Tibial nerve (tissue), 4 donors: ENCODE data around the gene KANTR. TPM values are rescaled to one million over a fixed set of nuclear protein-coding genes. Genes with fewer than 3 reads are reported as not detected.

Experiments used
- DNase-seq, 2 donors: peaks; one replicate each; pipeline ENCODE4 v3.0.0-alpha.2; 2019; ENCODE audit warnings: low spot score in 2 of 2
- H3K27ac ChIP-seq, 4 donors: fragments of 200-600 bp; sonication (generic) in 3 of 4; one replicate each; pipeline ENCODE4 v1.5.1; 2017 to 2019; ENCODE audit warnings: mild to moderate bottlenecking in 1 of 4
- H3K27me3 ChIP-seq, 2 donors: fragments of 200-600 bp; sonication (generic) in 1 of 2; one replicate each; pipeline versions ENCODE4 v1.5.1 to v1.6.0; 2017 to 2019
- H3K36me3 ChIP-seq, 3 donors: fragments of 200-600 bp; sonication (generic); one replicate each; pipeline ENCODE4 v1.5.1; 2018 to 2019
- H3K4me1 ChIP-seq, 4 donors: fragments of 200-600 bp; sonication (generic) in 3 of 4; one replicate each; pipeline ENCODE4 v1.5.1; 2017 to 2019
- H3K4me3 ChIP-seq, 4 donors: fragments of 200-600 bp; sonication (generic) in 3 of 4; one replicate each; pipeline ENCODE4 v1.5.1; 2017 to 2019; ENCODE audit warnings: mild to moderate bottlenecking in 1 of 4, moderate library complexity in 1 of 4
- H3K9me3 ChIP-seq, 4 donors: fragments of 200-600 bp; sonication (generic) in 3 of 4; one replicate each; pipeline ENCODE4 v1.5.1; 2017 to 2019
- CTCF ChIP-seq, 5 experiments: fragments of 200-600 bp in 3 of 5; fragments of 450-650 bp in 2 of 5; sonication (generic) in 3 of 5; IDR thresholded peaks; one replicate each; pipeline ENCODE4 v1.5.1; 2016 to 2019; ENCODE audit warnings: antibody characterized with exemption in 5 of 5, mild to moderate bottlenecking in 3 of 5, moderate library complexity in 2 of 5
- EP300 ChIP-seq, 2 donors: sonication (generic); formaldehyde crosslinking; IDR thresholded peaks; one replicate each; pipeline ENCODE4 v1.6.1; 2017; ENCODE audit warnings: antibody characterized with exemption in 2 of 2, mild to moderate bottlenecking in 1 of 2
- POLR2A ChIP-seq, 2 donors: fragments of 450-650 bp; IDR thresholded peaks; one replicate each; pipeline ENCODE4 v1.6.1; 2017; ENCODE audit warnings: antibody characterized with exemption in 2 of 2, mild to moderate bottlenecking in 2 of 2, moderate library complexity in 2 of 2
- WGBS, 2 donors: methylation state at CpG; one replicate each; pipeline ENCODE4 v1.1.5; 2018; 5-methylcytosine and 5-hydroxymethylcytosine counted together
- total RNA-seq, 4 donors: library from RNA; depleted of rRNA; stranded (reverse); fragments of >200 nt; gene quantifications; one replicate each; pipeline ENCODE4 v1.1.0, GENCODE V29; 2016

Gene KANTR
- total RNA-seq, 4 donors from 2014 or later = 26.4 to 37.6 (median 32.2) TPM

- Histone ChIP-seq H3K4me1 (peaks cover 0 to 16% (median 0%) of the 10 kb centered on the region in 4 donors), H3K9me3 (no peaks in the 10 kb centered on the region), H3K27ac (peak overlapping the region; percentile 71 to 91 (median 83)), H3K36me3 (peaks cover 0 to 8% (median 0%) of the 10 kb centered on the region in 3 donors), H3K4me3 (no peak overlapping the region), H3K27me3 (peaks cover 0 to 17% of the 10 kb centered on the region in 2 donors)
- DNase-seq = no peak
- 51 to 58% methylated on average over 2 to 6 of the region's 6 CpGs for WGBS, 2 donors
- TF ChIP-seq EP300 (IDR thresholded peaks at IDR 0.05) = no peak
- peak in 1 of 2 donors; percentile 10 for TF ChIP-seq POLR2A (IDR thresholded peaks at IDR 0.05)
- TF ChIP-seq CTCF (IDR thresholded peaks at IDR 0.05) = no peak
Measured at GRCh38 chrX:53073115-53073586, 20.8 kb upstream of the KANTR start.

- Histone ChIP-seq H3K27ac (no peak overlapping the region), H3K36me3 (peaks cover 0 to 8% (median 0%) of the 10 kb centered on the region in 3 donors), H3K9me3 (no peaks in the 10 kb centered on the region), H3K4me3 (no peak overlapping the region), H3K4me1 (peaks cover 0 to 16% (median 0%) of the 10 kb centered on the region in 4 donors), H3K27me3 (peaks cover 0 to 17% of the 10 kb centered on the region in 2 donors)
- DNase-seq = no peak
- WGBS, 2 donors = 84 to 87% methylated on average over 7 of the region's 7 CpGs
- TF ChIP-seq POLR2A (IDR thresholded peaks at IDR 0.05) (no peak), EP300 (IDR thresholded peaks at IDR 0.05) (no peak), CTCF (IDR thresholded peaks at IDR 0.05) (no peak)
Measured at GRCh38 chrX:53075011-53075410, 18.9 kb upstream of the KANTR start.

GRCh38 chrX:53076671-53077070, 17.3 kb upstream of the KANTR start:
- peaks cover 0 to 5% of the 10 kb centered on the region in 2 donors for H3K27me3 ChIP-seq
- no peaks in the 10 kb centered on the region for H3K9me3 ChIP-seq
- no peak overlapping the region for H3K4me3 ChIP-seq
- no peak for TF ChIP-seq CTCF (IDR thresholded peaks at IDR 0.05)
- no peak for TF ChIP-seq POLR2A (IDR thresholded peaks at IDR 0.05)
- no peak for TF ChIP-seq EP300 (IDR thresholded peaks at IDR 0.05)
- 95% methylated on average over 15 to 21 of the region's 21 CpGs for WGBS, 2 donors
- H3K36me3 ChIP-seq = peaks cover 0 to 8% (median 0%) of the 10 kb centered on the region in 3 donors
- H3K27ac ChIP-seq = no peak overlapping the region
- peaks cover 0 to 16% (median 0%) of the 10 kb centered on the region in 4 donors for H3K4me1 ChIP-seq
- no peak for DNase-seq

- 84 to 97% methylated on average over 13 to 23 of the region's 27 CpGs for WGBS, 2 donors
Measured at GRCh38 chrX:53077207-53078197, 16.4 kb upstream of the KANTR start.

More at GRCh38 chrX:53077207-53078197, 16.4 kb upstream of the KANTR start:
- no peak overlapping the region for H3K4me3 ChIP-seq
- no peak for DNase-seq
- no peak overlapping the region for H3K27ac ChIP-seq
- peaks cover 0 to 9% (median 0%) of the 10 kb centered on the region in 4 donors for H3K4me1 ChIP-seq
- peaks cover 0 to 8% (median 0%) of the 10 kb centered on the region in 3 donors for H3K36me3 ChIP-seq
- H3K9me3 ChIP-seq = no peaks in the 10 kb centered on the region
- no peaks in the 10 kb centered on the region for H3K27me3 ChIP-seq
- TF ChIP-seq POLR2A (IDR thresholded peaks at IDR 0.05) = no peak
- TF ChIP-seq CTCF (IDR thresholded peaks at IDR 0.05) = no peak
- TF ChIP-seq EP300 (IDR thresholded peaks at IDR 0.05) = no peak
